Karpas-422 (cell line): ENCODE data around the gene TBC1D22A. TPM values are rescaled to one million over a fixed set of nuclear protein-coding genes. Genes with fewer than 3 reads are reported as not detected.

Experiments
- DNase-seq: peaks from one replicate; pipeline ENCODE4 v3.0.0-alpha.2; 2015
- H2AFZ ChIP-seq: fragments of 200-600 bp; sonication (generic); 2 replicates; pipeline ENCODE4 v1.6.1; 2014; ENCODE audit warnings: antibody characterized with exemption, low read length, mixed read lengths
- H3K27ac ChIP-seq: fragments of 200-600 bp; sonication (generic); 2 replicates; pipeline ENCODE4 v1.5.1; 2014; ENCODE audit warnings: mild to moderate bottlenecking, low read length, moderate library complexity
- H3K27me3 ChIP-seq: fragments of 200-600 bp; sonication (generic); 2 replicates; pipeline ENCODE4 v1.6.1; 2014; ENCODE audit warnings: low read length, mixed read lengths
- H3K36me3 ChIP-seq: fragments of 200-600 bp; sonication (generic); 2 replicates; pipeline ENCODE4 v1.6.1; 2014; ENCODE audit warnings: low read length, mixed read lengths; ENCODE audit not compliant: insufficient read depth
- H3K4me1 ChIP-seq: fragments of 200-600 bp; sonication (generic); 2 replicates; pipeline ENCODE4 v1.6.1; 2014; ENCODE audit warnings: mild to moderate bottlenecking, low read length, mixed read lengths
- H3K4me2 ChIP-seq: fragments of 200-600 bp; sonication (generic); 2 replicates; pipeline ENCODE4 v1.6.1; 2014; ENCODE audit warnings: low read length, low read depth, mild to moderate bottlenecking; ENCODE audit not compliant: poor library complexity, severe bottlenecking
- H3K4me3 ChIP-seq: fragments of 200-600 bp; sonication (generic); 2 replicates; pipeline ENCODE4 v1.5.1; 2014; ENCODE audit warnings: mild to moderate bottlenecking, antibody characterized with exemption, low read length, mixed read lengths
- H3K79me2 ChIP-seq: fragments of 200-600 bp; sonication (generic); 2 replicates; pipeline ENCODE4 v1.6.1; 2014; ENCODE audit warnings: mild to moderate bottlenecking, low read length, mixed read lengths
- H3K9ac ChIP-seq: fragments of 200-600 bp; sonication (generic); 2 replicates; pipeline ENCODE4 v1.6.0; 2014; ENCODE audit warnings: low read length
- H3K9me2 ChIP-seq: fragments of 200-600 bp; sonication (generic), shearing (Covaris generic); replicated peaks from 2 replicates; pipeline ENCODE4 v1.6.0; 2014; ENCODE audit warnings: mild to moderate bottlenecking, low read length, moderate library complexity; ENCODE audit not compliant: insufficient read depth
- H3K9me3 ChIP-seq: fragments of 300-700, 200-600 bp; sonication (generic); 2 replicates; pipeline ENCODE4 v1.6.1; 2014; ENCODE audit warnings: low read length, mixed read lengths
- H4K20me1 ChIP-seq: fragments of 200-600 bp; sonication (generic); 2 replicates; pipeline ENCODE4 v1.6.1; 2014; ENCODE audit warnings: mild to moderate bottlenecking, antibody characterized with exemption, low read length, low read depth; ENCODE audit not compliant: insufficient read depth
- total RNA-seq: library from RNA; depleted of rRNA; stranded (reverse); fragments of >200 nt; shearing (Covaris generic); gene quantifications from 2 replicates; pipeline ENCODE4 v1.2.3, GENCODE V29; 2014; ENCODE audit warnings: low replicate concordance

The TBC1D22A gene
- total RNA-seq, 1 experiment from 2014 or later, result 27.7 TPM

GRCh38 chr22:47073075-47073474 lies 310.6 kb downstream of the TBC1D22A start:
- Histone ChIP-seq H3K27ac (no peak overlapping the region), H3K79me2 (peaks cover 51% of the 10 kb centered on the region)
- DNase-seq, result no peak

GRCh38 chr22:47074105-47074504 lies 311.7 kb downstream of the TBC1D22A start:
- no peaks in the 10 kb centered on the region for H4K20me1 ChIP-seq
- H3K9me3 ChIP-seq, result no peaks in the 10 kb centered on the region
- H3K9ac ChIP-seq, result no peak overlapping the region
- H3K4me1 ChIP-seq, result no peaks in the 10 kb centered on the region
- no peak overlapping the region for H3K4me2 ChIP-seq
- no peak overlapping the region for H3K4me3 ChIP-seq
- H3K36me3 ChIP-seq, result peaks cover 24% of the 10 kb centered on the region
- H3K9me2 ChIP-seq, result no peaks in the 10 kb centered on the region
- H3K27ac ChIP-seq, result no peak overlapping the region
- peaks cover 42% of the 10 kb centered on the region for H3K79me2 ChIP-seq
- H2AFZ ChIP-seq, result no peak overlapping the region
- DNase-seq, result no peak
- H3K27me3 ChIP-seq, result no peaks in the 10 kb centered on the region

More at GRCh38 chr22:47073075-47073474, 310.6 kb downstream of the TBC1D22A start:
- H3K4me3 ChIP-seq, result no peak overlapping the region
- H3K4me2 ChIP-seq, result no peak overlapping the region
- no peak overlapping the region for H2AFZ ChIP-seq
- no peaks in the 10 kb centered on the region for H4K20me1 ChIP-seq
- no peaks in the 10 kb centered on the region for H3K9me3 ChIP-seq
- no peak overlapping the region for H3K9ac ChIP-seq
- H3K27me3 ChIP-seq, result no peaks in the 10 kb centered on the region
- no peaks in the 10 kb centered on the region for H3K4me1 ChIP-seq
- peaks cover 27% of the 10 kb centered on the region for H3K36me3 ChIP-seq
- H3K9me2 ChIP-seq, result no peaks in the 10 kb centered on the region

- Histone ChIP-seq H3K4me2 (no peak overlapping the region), H3K4me3 (no peak overlapping the region), H4K20me1 (no peaks in the 10 kb centered on the region), H3K9me3 (peaks cover 3% of the 10 kb centered on the region; the same call in 1 of the 2 replicates), H3K9ac (no peak overlapping the region), H3K79me2 (peaks cover 33% of the 10 kb centered on the region), H2AFZ (no peak overlapping the region), H3K9me2 (no peaks in the 10 kb centered on the region), H3K36me3 (peaks cover 27% of the 10 kb centered on the region), H3K27ac (no peak overlapping the region), H3K4me1 (no peaks in the 10 kb centered on the region), H3K27me3 (no peaks in the 10 kb centered on the region)
- no peak for DNase-seq
Measured at GRCh38 chr22:47075568-47075967, 313.1 kb downstream of the TBC1D22A start.

GRCh38 chr22:47076758-47077157 lies 314.3 kb downstream of the TBC1D22A start:
- Histone ChIP-seq H3K4me3 (no peak overlapping the region), H3K79me2 (peaks cover 24% of the 10 kb centered on the region; the same call in 1 of the 2 replicates)

GRCh38 chr22:47080100-47080499 lies 317.6 kb downstream of the TBC1D22A start:
- Histone ChIP-seq H3K27me3 (no peaks in the 10 kb centered on the region), H3K9ac (no peak overlapping the region), H4K20me1 (no peaks in the 10 kb centered on the region), H3K79me2 (peaks cover 9% of the 10 kb centered on the region; the same call in 1 of the 2 replicates), H3K4me1 (no peaks in the 10 kb centered on the region), H3K9me3 (peaks cover 3% of the 10 kb centered on the region; the same call in 1 of the 2 replicates), H3K4me3 (no peak overlapping the region), H3K27ac (no peak overlapping the region), H3K9me2 (no peaks in the 10 kb centered on the region), H3K36me3 (0 out of 2 replicates have a peak, but pooled peaks cover 5% of the 10 kb centered on the region), H3K4me2 (no peak overlapping the region), H2AFZ (no peak overlapping the region)
- DNase-seq, result no peak

More at GRCh38 chr22:47076758-47077157, 314.3 kb downstream of the TBC1D22A start:
- no peak overlapping the region for H3K9ac ChIP-seq
- no peaks in the 10 kb centered on the region for H3K9me2 ChIP-seq
- peaks cover 27% of the 10 kb centered on the region for H3K36me3 ChIP-seq
- no peak overlapping the region for H3K27ac ChIP-seq
- H2AFZ ChIP-seq, result no peak overlapping the region
- no peaks in the 10 kb centered on the region for H3K27me3 ChIP-seq
- no peak for DNase-seq
- H3K4me1 ChIP-seq, result no peaks in the 10 kb centered on the region
- no peak overlapping the region for H3K4me2 ChIP-seq
- H3K9me3 ChIP-seq, result peaks cover 3% of the 10 kb centered on the region; the same call in 1 of the 2 replicates
- H4K20me1 ChIP-seq, result no peaks in the 10 kb centered on the region

- H4K20me1 ChIP-seq, result no peaks in the 10 kb centered on the region
Measured at GRCh38 chr22:47082505-47082904, 320.1 kb downstream of the TBC1D22A start.

GRCh38 chr22:47083379-47083986 lies 321.0 kb downstream of the TBC1D22A start:
- H3K4me3 ChIP-seq, result no peak overlapping the region
- no peaks in the 10 kb centered on the region for H3K9me2 ChIP-seq
- no peak for DNase-seq
- H3K9ac ChIP-seq, result no peak overlapping the region
- no peak overlapping the region for H2AFZ ChIP-seq
- H3K36me3 ChIP-seq, result 0 out of 2 replicates have a peak, but pooled peaks cover 3% of the 10 kb centered on the region
- peaks cover 3% of the 10 kb centered on the region; the same call in 1 of the 2 replicates for H3K9me3 ChIP-seq
- H4K20me1 ChIP-seq, result no peaks in the 10 kb centered on the region
- H3K79me2 ChIP-seq, result no peaks in the 10 kb centered on the region
- H3K27ac ChIP-seq, result no peak overlapping the region
- no peaks in the 10 kb centered on the region for H3K4me1 ChIP-seq
- H3K27me3 ChIP-seq, result no peaks in the 10 kb centered on the region
- no peak overlapping the region for H3K4me2 ChIP-seq

More at GRCh38 chr22:47082505-47082904, 320.1 kb downstream of the TBC1D22A start:
- Histone ChIP-seq H3K4me1 (no peaks in the 10 kb centered on the region), H3K9me3 (peaks cover 3% of the 10 kb centered on the region; the same call in 1 of the 2 replicates), H3K27me3 (no peaks in the 10 kb centered on the region), H3K36me3 (0 out of 2 replicates have a peak, but pooled peaks cover 5% of the 10 kb centered on the region), H2AFZ (no peak overlapping the region), H3K4me3 (no peak overlapping the region), H3K27ac (no peak overlapping the region), H3K9ac (no peak overlapping the region), H3K9me2 (no peaks in the 10 kb centered on the region), H3K79me2 (0 out of 2 replicates have a peak, but pooled peaks cover 5% of the 10 kb centered on the region), H3K4me2 (no peak overlapping the region)
- no peak for DNase-seq

- H3K27ac ChIP-seq, result no peak overlapping the region
- no peaks in the 10 kb centered on the region for H3K27me3 ChIP-seq
- 0 out of 2 replicates have a peak, but pooled peaks cover 3% of the 10 kb centered on the region for H3K36me3 ChIP-seq
- no peaks in the 10 kb centered on the region for H3K79me2 ChIP-seq
- no peak overlapping the region for H3K4me2 ChIP-seq
- H3K9me3 ChIP-seq, result peaks cover 3% of the 10 kb centered on the region; the same call in 1 of the 2 replicates
- no peak overlapping the region for H2AFZ ChIP-seq
- no peak overlapping the region for H3K4me3 ChIP-seq
- H3K4me1 ChIP-seq, result no peaks in the 10 kb centered on the region
- no peaks in the 10 kb centered on the region for H3K9me2 ChIP-seq
- no peak for DNase-seq
- no peaks in the 10 kb centered on the region for H4K20me1 ChIP-seq
- H3K9ac ChIP-seq, result no peak overlapping the region
Measured at GRCh38 chr22:47084226-47084625, 321.8 kb downstream of the TBC1D22A start.
